ENCODE data around the gene HECTD2.

GRCh38 chr10:91465261-91465660 is 55.1 kb downstream of the HECTD2 start:
- TF ChIP-seq POLR2A (IDR thresholded peaks at IDR 0.05), result no peak
- TF ChIP-seq CTCF (IDR thresholded peaks at IDR 0.05), result no peak
